Left lobe of liver (tissue), 2 donors: ENCODE measurements around the gene CDK2AP2. TPM values are rescaled to one million over a fixed set of nuclear protein-coding genes. Genes with fewer than 3 reads are reported as not detected.
"Not testable (repeated sequence)": the region's sequence is repeated elsewhere in the genome, so short reads cannot be mapped to it uniquely, and the experiment has no call there.

Experiments used
- ATAC-seq: fragments of 200-7000 bp; cut with Tn5 transposase; one replicate; pipeline ENCODE4 v1.9.1; 2020; ENCODE audit warnings: mild to moderate bottlenecking, moderate library complexity
- DNase-seq: peaks from one replicate; pipeline ENCODE4 v3.0.0-alpha.2; 2020; ENCODE audit warnings: low spot score
- total RNA-seq: library from RNA; stranded (reverse); gene quantifications from one replicate; pipeline ENCODE4 v1.2.1, GENCODE V29; 2021
- donor health status: DM: no; HTN: no; CAD: no; lungs with moderate emphysema.
- donor health status: DM: no; HTN: yes; CAD: no.

Gene CDK2AP2
- total RNA-seq, 1 donor from 2014 or later = 67.4 TPM

DNA sequence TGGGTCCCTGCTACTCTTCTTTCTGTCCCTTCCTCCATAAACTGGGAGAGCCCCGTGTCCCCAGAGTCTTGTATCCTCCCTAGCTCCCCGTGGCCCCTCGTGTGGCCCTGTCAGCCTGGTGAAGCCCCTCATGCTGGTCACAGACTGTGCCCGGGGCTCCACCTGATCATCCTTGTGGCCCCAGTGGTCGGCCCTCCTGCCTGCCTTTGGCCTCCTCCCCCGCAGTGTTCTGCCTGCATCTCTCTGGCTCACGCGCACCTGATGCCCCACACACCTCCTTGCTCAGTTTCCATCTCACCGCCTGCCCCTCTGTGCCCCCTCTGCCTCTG lies 16.5 kb upstream of the CDK2AP2 start:
- no peak for ATAC-seq
- DNase-seq = no peak

DNA sequence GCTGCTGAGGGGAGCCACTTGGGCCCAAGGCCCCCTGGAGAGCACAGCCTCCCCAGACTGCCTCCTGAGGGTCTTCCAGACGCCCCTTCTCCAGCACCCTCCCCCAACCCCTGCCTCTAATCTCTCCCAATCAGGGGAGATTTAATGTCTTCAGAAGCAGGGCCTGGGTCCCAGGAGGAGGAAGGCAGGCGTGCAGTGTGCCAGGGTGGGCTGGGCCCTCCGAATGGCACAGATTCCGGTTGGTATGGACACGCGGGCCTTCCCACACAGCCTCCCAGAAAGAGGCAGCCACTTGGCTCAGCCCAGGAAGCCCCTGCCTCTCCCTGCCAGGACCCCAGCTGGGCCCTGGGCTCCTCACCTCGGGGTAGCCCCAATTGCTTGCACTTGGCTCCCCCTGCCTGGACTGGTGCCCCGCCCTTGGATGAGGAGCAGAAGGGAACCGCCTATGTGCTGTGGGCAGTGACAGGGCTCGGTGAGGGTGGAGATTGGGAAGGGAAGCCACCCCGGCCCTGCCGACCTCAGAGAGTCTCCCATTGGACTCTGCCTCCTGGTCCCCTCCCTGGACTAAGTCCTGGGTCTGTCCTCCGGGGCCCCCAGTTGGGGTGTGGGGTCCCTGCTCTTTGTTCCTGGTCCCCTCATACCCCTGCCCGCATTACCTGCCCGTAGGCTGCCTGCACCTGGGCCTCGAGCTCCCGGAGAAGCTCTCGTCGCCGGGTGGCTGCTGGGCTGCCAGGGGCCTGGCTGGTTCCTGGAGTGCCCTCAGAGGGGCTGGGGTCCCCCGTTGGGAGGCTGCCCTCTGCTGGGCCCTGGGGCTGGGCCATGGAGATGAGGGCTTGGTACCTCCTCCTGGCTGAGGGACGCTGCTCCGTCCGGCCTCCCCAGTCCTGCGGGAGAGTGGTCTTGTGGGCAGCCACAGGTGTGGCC lies 15.9 kb upstream of the CDK2AP2 start:
- DNase-seq = no peak
- no peak for ATAC-seq

DNA sequence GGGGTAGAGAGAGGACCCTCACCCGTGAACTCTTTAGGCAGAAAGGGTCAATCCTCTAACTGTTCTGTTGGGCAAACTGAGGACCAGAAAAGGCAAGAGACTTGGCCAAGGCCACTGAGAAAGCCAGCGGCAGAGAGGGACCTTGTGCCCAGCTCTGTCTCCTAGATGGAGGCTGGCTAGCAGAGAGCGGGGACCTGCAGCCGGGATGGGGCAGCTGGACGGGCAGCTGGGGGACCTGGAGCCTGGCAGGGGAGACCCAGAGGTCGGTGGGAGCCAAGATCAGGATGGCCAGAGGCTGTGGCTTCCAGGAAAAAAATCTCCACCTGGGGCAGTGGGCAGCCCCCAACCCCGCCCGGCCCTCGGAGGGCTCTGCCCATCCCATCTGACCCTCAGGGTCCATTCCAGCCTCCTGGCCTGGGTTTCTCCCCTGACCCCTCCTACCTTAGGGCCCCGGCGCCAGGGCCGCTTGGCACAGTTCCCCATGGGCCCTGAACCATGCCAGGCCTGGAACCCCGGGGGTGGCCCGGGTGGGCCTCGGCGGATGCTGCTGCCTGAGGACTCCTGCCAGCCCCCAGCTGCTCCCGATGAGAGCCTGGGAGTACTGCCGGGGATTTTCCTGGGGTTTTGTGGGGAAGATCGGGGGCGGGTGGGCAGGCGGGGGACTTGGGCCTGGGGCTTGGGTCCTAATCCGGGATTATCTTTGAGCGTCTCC lies 15.0 kb upstream of the CDK2AP2 start, which contains the start of gene CABP2:
TSS of gene CABP2 (minus strand) at position 603 of the 712 bp plus-strand sequence. CDS start at position 483, 120 bp downstream.
- DNase-seq = no peak
- no peak for ATAC-seq

DNA sequence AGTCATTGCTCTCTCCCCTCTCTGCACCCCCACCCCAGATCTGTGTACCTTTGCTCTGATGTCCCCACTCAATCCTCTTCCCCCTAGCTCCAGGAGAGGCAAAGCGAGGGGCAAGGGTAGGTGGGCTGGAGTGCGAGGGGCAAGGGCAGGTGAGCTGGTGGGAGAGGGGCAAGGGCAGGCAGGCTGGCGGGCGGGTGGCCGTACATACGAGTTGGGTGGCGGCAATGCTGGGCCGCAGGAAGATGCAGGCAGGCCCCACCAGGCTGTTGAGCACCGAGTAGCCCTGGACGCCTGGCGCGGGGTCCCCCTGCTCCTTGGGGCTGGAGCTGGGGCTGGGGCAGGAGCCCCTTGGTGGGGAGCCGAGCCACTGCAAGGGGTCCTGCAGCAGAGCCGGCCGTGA lies 14.4 kb upstream of the CDK2AP2 start:
- DNase-seq (no peak), ATAC-seq (no peak)

DNA sequence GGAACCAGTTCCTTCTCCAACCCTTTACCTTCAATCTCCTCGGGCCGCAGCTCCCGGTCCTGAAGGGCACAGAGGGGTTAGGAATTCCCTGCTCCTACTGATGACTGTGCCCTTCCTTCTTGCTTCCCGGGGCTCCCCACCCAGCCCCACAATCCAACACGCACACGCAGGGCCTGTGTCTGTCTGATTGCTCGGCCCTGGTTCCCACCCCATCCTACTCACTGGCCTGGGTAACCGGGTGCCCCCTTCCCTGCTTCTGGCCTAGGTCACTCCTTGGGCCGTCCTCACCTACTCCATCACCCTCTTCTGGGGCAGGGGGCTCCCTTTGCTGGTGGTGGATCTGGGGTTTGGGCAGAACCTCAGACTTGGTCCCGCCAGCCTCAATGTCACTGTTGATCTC lies 14.0 kb upstream of the CDK2AP2 start:
- DNase-seq (no peak), ATAC-seq (no peak)

DNA sequence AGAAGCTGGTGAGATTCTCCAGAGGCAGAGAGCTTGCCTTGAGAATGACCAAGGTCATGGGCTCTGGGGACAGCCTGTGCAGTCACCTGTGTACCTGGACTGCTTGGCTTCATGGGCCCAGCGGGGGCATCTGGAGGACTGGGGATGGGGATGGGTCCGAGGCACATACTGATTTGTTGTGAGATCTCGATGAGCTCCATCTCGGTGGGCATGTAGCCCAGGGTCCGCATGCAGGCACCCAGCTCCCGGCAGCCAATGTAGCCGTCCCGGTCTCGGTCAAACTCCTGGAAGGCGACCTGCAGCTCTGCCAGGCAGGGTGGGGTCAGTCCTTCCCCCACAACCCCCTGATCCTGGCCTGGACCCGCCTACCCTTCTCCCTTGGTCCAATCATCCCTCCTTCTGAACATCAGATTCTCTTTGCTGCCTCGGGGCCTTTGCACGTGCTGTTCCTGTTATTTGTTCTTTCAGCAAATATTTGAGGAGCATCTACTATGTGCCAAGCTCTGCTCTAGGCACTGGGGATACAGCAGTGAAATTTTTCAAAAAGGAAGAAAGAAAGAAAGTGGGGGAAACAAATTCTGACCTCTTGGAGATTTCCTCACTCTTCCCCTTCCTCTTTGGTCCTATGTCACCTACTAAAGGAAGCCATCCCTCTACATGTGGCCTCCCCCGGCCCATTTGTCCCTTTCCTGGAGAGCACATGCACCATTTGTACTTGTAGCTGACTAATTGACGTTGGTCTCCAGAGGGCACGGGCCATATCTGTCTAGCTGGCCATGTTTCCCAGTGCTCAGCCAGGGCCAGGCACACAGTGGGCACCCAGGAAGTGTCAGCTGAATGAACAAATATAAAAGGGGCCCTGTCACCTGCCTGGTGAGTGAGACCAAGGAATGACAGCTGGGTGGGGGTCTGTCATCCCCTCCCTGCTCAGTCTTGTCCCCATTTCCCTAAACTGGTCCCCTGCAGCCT lies 13.2 kb upstream of the CDK2AP2 start:
- no peak for DNase-seq
- ATAC-seq = no peak

DNA sequence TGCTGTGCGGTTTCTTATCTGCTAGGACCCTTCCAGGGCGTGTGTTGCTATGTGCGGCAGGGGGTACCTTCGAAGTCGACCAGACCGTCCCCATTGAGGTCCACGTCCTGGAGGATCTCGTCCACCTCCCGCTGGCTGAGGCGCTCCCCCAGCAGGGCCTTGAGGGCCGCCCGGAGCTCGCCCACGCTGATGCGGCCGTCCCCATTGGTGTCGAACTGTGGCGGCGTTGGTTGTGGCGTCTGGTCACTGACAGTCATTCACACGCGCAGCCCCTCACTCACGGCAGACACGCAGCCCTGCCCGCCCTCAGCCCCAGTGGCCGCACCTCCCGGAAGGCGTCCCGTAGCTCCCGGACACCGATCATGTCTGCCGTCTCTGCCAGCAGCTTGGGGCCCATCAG lies 11.8 kb upstream of the CDK2AP2 start:
- no peak for DNase-seq
- ATAC-seq = no peak

DNA sequence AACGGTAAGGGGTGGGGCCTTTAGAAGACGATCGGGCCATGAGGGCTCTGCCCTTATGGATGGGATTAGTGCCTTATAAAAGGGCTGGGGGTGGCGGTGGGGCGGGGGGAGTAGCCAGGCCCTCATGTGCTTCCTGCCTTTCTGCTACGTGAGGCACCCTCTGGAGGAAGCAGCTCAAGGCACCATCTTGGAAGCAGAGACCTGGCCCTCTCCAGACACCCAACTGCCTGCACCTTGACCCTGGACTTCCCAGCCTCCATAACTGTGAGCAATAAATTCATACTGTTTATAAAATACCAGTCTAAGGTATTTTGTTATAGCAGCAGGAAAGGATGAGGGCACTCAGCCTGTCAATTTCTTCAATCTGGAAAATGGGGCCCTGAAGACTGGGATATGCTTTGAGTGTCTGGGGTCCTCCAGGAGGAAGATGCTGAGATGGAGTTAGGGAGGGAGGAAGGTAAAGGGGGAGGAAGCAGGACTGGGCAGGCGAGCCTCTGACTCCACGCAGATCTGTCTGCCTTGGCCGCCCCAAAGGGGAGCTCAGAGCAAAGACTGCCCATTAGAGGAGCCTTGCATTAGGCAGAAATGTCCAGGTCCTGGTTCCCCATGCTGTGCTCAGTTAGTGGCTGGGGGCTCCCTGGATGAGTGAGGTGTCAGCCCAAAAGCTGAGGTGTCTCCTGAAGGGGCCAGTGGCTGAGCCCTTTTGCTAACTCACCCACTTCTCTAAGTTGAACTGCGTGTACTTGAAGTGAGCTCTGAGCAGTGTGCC lies 10.0 kb upstream of the CDK2AP2 start:
- ATAC-seq (no peak), DNase-seq (no peak)

DNA sequence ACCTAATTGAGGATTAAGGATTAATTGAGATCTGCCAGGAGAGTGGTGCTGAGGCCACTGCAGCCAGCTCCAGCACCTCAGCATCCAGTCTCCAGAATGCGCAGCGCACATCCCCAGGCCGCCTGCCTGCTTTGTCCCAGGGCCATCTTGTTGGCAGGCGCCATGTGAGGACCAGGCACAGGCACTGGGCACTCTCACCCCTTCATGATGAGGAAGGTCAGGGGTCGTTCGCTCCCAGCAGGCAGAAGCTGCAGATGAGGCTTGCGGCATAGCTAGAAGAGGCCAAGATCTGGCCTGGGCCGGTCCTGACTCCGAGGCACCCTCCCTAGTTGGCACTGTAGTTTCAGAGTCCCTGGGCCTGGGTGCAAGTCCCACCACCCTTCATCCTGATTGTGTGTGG lies 8.8 kb upstream of the CDK2AP2 start:
- DNase-seq (no peak), ATAC-seq (no peak)

DNA sequence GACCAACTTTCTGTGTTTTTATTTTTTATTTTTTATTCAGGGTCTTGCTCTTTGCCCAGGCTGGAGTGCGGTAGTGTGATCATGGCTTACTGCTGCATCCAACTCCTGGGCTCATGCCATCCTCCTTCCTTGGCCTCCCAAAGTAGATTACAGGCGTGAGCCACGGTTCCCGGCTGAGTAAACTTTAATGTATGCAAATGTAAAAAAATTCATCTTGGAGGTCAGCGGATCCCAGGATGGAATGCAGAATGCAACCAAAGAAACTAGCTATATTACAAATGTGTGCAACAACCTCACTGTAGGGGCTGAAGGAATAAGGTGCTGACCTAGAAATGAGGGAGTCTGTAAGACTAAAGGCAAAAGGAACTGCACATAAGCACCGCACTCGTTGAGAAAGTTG lies 6.2 kb upstream of the CDK2AP2 start:
- ATAC-seq (no peak), DNase-seq (no peak)

DNA sequence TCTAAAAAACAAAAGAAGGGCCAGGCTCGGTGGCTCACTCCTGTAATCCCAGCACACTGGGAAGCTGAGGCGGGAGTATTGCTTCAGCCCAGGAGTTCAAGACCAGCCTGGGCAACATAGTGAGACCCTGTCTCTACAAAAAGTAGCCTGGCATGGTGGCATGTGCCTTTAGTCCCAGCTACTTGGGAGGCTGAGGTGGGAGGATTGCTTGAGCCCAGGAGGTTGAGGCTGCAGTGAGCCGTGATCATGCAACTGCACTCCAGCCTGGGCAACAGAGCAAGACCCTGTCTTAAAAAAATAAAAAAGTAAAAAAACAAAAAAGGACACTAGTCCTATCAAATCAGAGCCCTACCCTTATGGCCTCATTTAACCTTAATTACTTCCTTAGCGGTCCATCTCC lies 3.6 kb upstream of the CDK2AP2 start:
- ATAC-seq, DNase-seq: not testable (repeated sequence)

DNA sequence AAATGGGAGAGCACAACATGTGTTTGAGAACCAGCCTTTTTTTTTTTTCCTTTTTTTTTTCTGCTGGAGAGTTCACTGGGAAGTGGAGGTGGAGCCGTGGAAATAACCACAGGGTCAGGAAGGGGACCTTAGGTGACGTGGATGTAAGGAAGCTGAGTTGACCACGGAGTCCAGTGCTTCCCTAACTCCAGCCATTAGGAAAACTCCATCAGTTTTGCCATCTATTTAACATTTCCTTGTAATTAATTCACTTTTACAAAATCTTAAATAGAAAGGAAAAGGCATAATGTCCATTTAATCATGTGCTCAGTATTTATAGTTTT lies 2.0 kb upstream of the CDK2AP2 start:
- DNase-seq (no peak), ATAC-seq (no peak)

DNA sequence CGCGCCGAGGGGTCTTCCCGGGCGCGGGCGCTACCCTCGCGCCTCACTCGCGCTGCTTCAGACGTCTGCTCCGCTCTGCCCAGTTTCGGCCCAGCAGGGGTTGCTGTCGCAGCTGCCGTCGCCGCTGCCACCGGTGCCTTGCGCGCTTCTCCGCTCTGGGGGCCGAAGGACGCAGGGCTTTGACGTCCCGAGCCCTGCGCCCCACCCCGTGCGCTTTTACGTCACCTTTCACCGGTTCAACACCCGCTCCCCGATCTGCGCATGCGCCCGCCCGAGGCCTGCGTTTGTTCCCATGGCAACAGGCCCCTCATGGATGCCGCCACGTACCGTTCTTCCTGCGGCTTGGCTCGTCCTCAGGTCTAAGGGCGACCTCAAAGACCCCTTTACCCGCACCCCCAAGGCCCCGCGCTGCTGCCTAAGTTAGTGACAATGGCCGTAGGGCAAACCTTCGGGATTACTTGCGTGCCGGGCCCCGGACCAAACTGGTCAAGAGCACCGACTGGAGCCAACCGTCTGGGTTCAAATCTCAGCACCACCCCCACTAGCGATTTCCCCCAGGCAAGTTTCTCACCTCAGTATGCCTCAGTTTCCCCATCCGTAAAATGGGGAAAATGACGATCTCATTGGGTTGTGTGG lies 642 bp upstream of the CDK2AP2 start:
- peak; percentile 41 for ATAC-seq
- DNase-seq = peak; percentile 97

DNA sequence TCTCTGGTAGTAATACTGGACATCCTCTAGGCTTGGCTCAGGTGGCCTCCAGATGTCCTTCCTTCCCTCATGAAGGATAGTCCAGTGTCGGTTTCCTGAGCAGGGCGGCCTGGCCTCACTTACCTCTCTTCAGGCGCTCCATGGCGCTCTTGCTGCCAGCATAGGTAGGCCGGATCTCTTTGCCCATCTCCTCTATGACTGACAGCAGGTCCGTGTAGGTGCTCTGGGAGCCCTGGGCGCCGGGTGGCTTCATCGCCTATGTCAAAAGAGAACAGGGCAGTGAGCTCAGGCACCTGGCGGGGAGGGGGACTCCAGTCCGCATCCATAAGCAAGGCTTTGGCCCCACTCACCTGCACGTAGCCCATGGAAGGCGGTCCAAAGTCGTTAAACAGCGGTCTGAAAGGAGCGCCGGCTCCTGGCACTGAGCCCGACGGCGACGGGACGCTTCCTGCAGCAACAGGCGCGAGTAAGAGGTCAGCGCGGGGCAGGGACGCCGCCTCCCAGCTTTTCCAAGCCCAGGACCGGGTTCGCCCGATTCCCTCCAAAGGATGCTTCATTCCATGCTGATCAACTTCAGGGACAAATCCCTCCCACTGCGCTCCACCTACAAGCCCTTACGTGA lies 609 bp downstream of the CDK2AP2 start:
- DNase-seq (no peak), ATAC-seq (no peak)

DNA sequence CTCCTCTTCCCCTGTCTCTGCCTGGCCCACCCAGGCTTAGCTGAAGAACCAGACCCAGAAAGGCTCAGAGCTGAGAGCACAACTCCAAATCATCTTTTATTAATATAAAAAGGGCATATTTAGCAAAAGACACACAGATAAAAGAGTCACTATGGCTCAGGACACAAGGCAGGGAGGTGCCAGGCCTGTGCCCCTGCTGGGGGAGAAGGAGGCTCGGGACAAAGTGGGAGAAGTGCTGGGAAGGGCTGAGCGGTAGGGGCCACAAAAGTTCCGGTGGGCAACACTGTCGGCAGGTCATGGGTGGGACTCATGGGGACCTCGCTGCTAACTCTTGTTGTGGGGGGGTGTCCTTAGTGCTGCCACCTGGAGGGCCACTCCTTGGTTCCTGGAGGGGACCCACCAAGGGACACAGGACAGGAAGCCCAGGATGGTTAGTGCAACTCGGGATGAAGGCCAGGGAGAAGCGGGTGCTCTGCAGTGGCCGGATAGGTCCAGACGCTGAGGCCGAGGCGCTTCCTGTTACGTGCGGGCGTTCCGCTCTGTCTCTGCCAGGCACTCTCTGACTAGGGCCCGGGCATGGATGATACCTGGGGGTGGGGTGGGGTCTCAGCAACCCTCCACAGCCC lies 1.4 kb downstream of the CDK2AP2 start:
- no peak for ATAC-seq

DNA sequence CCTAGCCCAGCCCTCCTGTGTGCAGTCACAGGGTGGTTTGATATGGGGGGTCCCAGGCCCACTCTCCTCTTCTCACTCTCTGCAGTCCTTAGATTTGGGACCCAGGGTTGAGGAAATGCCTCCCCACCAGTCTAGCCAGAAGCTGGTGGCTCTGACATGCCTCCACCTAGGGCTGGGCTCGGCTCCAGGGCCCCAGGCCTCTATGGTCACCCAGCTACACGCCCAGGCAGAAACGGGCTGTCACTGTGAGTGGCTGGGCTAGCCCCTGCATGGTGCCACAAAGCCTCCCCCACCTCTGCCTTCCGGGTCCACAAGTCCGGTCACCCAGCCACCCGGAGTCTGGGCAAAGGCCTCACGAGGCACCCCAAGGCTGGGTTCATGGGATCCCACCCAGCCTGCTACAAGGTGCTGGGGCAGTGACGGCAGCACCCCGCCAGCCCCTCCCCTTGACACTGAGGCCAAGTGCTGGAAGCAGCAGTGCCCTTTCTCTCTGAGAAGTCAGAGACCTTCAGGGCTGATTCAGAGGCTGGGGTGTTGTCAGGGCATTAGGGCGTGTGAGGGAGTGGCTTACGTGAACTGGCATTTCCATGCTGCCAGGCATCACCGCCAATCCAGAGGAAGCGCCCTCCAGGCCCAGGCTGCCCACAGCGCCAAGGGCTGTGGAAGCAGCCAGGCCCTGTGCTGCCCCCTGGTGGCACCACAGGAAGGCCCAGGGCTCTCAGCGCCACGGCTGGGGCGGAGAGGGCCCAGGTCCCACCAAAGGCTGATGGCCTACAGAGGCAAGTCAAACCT lies 2.2 kb downstream of the CDK2AP2 start:
- ATAC-seq = peak; percentile 66
- peak; percentile 95 for DNase-seq

More for the DNA sequence above, 1.4 kb downstream of the CDK2AP2 start:
- DNase-seq = peak; percentile 56

DNA sequence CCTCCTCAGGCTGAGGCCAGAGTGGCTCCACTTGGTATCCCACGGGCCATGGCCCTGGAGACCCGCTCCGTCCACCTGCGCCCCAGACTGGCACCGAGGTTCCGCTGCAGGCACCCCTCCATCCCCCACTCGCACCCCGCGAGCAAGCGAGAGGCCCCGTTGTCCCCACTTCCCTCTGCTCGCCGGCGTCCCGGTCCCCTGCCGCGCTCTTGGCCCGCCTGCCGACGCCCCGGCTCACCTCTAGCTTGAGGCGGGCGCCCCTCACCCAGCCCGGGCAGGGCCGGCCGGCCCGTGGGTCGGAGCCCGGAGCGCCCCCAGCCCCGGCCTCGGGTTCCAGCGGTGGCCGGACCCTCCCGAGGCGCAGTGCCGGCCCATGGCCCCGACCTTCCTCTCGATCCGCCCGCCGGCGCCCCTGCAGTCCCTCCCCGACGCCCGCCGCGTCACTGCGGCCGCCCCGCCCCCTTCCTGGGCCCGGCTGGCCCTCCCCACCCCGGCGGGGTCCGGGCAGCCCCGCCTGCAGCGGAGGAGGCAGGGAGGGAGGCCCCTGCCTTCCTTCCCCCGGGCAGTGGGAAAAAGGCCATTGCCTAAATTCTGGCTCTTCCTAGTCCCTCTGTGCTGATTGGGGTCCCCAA lies 2.9 kb downstream of the CDK2AP2 start, which contains the start of gene PITPNM1:
TSS of gene PITPNM1 (minus strand) at position 414 of the 632 bp plus-strand sequence. CDS start 1,183 bp downstream, outside the sequence.
- DNase-seq (peak; percentile 79), ATAC-seq (peak; percentile 44)
